D721Med (cell line): ENCODE results near the gene TSPEAR.
"Not testable (repeated sequence)": the region's sequence is repeated elsewhere in the genome, so short reads cannot be mapped to it uniquely, and the experiment has no call there.

Experiments used
- DNase-seq: peaks from one replicate; pipeline ENCODE4 v3.0.0; 2011; ENCODE audit warnings: low spot score; ENCODE audit not compliant: insufficient read length
- FAIRE-seq: peaks from 2 replicates; lab custom pipeline; 2011; peaks lifted over from hg19 to GRCh38; lab: Jason Lieb, UNC
- CTCF ChIP-seq: IDR thresholded peaks from 2 replicates; pipeline ENCODE4 v1.5.1; 2012; ENCODE audit warnings: mild to moderate bottlenecking, control low read depth; ENCODE audit not compliant: insufficient read depth; ENCODE audit errors: missing control alignments

TSPEAR gene

GRCh38 chr21:44598061-44598460, 113.3 kb downstream of the TSPEAR start:
- no peak for TF ChIP-seq CTCF
- no peak for DNase-seq
- no peak for FAIRE-seq

- no peak for FAIRE-seq
These were observed 115.2 kb downstream of the TSPEAR start for GRCh38 chr21:44596068-44596725.

GRCh38 chr21:44595524-44595923, 115.8 kb downstream of the TSPEAR start:
- DNase-seq: no peak
- no peak for FAIRE-seq
- no peak for TF ChIP-seq CTCF

More at GRCh38 chr21:44596068-44596725, 115.2 kb downstream of the TSPEAR start:
- no peak for DNase-seq
- TF ChIP-seq CTCF: no peak

- no peak for TF ChIP-seq CTCF
- DNase-seq (no peak), FAIRE-seq (no peak)
These were observed 116.9 kb downstream of the TSPEAR start for GRCh38 chr21:44594406-44594916.

GRCh38 chr21:44593598-44594405, 117.6 kb downstream of the TSPEAR start:
- no peak for DNase-seq
- FAIRE-seq: no peak
- TF ChIP-seq CTCF: no peak

GRCh38 chr21:44592446-44593311, 118.7 kb downstream of the TSPEAR start, which contains the start of gene KRTAP10-6:
Gene KRTAP10-6, minus strand, starts transcription at chr21:44592505. Its CDS starts 21 bp downstream, at chr21:44592484.
- FAIRE-seq (no peak), DNase-seq (no peak)
- no peak for TF ChIP-seq CTCF

- not testable (repeated sequence) for DNase-seq, FAIRE-seq
These were observed 119.6 kb downstream of the TSPEAR start for GRCh38 chr21:44591801-44592130.

- DNase-seq: not testable (repeated sequence)
These were observed 120.2 kb downstream of the TSPEAR start for GRCh38 chr21:44590897-44591800.

More at GRCh38 chr21:44590897-44591800, 120.2 kb downstream of the TSPEAR start:
- FAIRE-seq: not testable (repeated sequence)
